GM19395 (cell line): ENCODE data around the gene BAHCC1.

Source experiments
- ATAC-seq: cut with Tn5 transposase; IDR thresholded peaks from one replicate; pipeline ENCODE4 v1.9.1; 2021; ENCODE audit warnings: mild to moderate bottlenecking, moderate library complexity; ENCODE audit not compliant: unreplicated experiment

Gene BAHCC1

GRCh38 chr17:81459224-81459623 is 64.0 kb downstream of the BAHCC1 start:
- ATAC-seq = no peak

GRCh38 chr17:81459864-81460263 is 64.6 kb downstream of the BAHCC1 start:
- no peak for ATAC-seq

GRCh38 chr17:81460856-81461460 is 65.7 kb downstream of the BAHCC1 start:
- ATAC-seq = no peak

- no peak for ATAC-seq
Observed at GRCh38 chr17:81461607-81462500, 66.6 kb downstream of the BAHCC1 start.

GRCh38 chr17:81462506-81463125 is 67.4 kb downstream of the BAHCC1 start:
- ATAC-seq = no peak

- ATAC-seq = no peak
Observed at GRCh38 chr17:81463506-81463905, 68.2 kb downstream of the BAHCC1 start.

GRCh38 chr17:81464586-81464985 is 69.3 kb downstream of the BAHCC1 start:
- ATAC-seq = no peak

GRCh38 chr17:81465910-81466309 is 70.7 kb downstream of the BAHCC1 start:
- no peak for ATAC-seq

- ATAC-seq = no peak
Observed at GRCh38 chr17:81466564-81467472, 71.6 kb downstream of the BAHCC1 start.

GRCh38 chr17:81468111-81468769 is 73.0 kb downstream of the BAHCC1 start:
- ATAC-seq = no peak

GRCh38 chr17:81468770-81469121 is 73.5 kb downstream of the BAHCC1 start:
- no peak for ATAC-seq

- no peak for ATAC-seq
Observed at GRCh38 chr17:81469266-81469665, 74.0 kb downstream of the BAHCC1 start.

- ATAC-seq = no peak
Observed at GRCh38 chr17:81470270-81470943, 75.2 kb downstream of the BAHCC1 start.

- ATAC-seq = no peak
Observed at GRCh38 chr17:81470944-81471817, 75.9 kb downstream of the BAHCC1 start.

GRCh38 chr17:81471818-81472456 is 76.7 kb downstream of the BAHCC1 start:
- no peak for ATAC-seq

GRCh38 chr17:81473019-81473418 is 77.8 kb downstream of the BAHCC1 start:
- ATAC-seq = no peak

GRCh38 chr17:81474958-81475357 is 79.7 kb downstream of the BAHCC1 start:
- no peak for ATAC-seq

- ATAC-seq = no peak
Observed at GRCh38 chr17:81476097-81476496, 80.8 kb downstream of the BAHCC1 start.
